ENCODE data around the gene SLC4A9. TPM values are rescaled to one million over a fixed set of nuclear protein-coding genes. Genes with fewer than 3 reads are reported as not detected.

SLC4A9 gene
- total RNA-seq, 1 donor from 2014 or later, result 0.25 TPM

DNA sequence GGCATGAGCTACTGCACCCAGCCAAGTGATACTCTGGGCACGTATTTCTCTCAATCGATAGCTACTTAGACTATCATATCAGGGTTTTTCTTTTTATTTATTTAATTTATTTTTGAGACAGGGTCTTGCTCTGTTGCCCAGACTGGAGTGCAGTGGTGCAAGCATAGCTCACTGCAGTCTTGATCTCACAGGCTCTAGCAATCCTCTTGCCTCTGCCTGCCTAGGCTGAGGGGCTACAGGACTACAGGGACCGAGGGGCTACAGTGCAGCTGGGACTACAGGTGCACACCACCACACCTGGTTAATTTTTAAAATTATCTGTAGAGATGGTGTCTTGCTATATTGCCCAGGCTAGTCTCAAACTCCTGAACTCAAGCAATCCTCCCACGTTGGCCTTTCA, 21.4 kb downstream of the SLC4A9 start:
- TF ChIP-seq POLR2AphosphoS5 (IDR thresholded peaks at IDR 0.05; ENCODE audit: insufficient read depth in 1 of 2, low read depth in 1 of 2) (no peak), POLR2A (IDR thresholded peaks at IDR 0.05) (no peak), CTCF (IDR thresholded peaks at IDR 0.05) (no peak)
- H3K4me1 ChIP-seq, result no peaks in the 10 kb centered on the region
- H3K27me3 ChIP-seq, result no peaks in the 10 kb centered on the region
- no peak overlapping the region for H3K27ac ChIP-seq
- H3K9me3 ChIP-seq, result no peaks in the 10 kb centered on the region
- no peak for DNase-seq (ENCODE audit: extremely low spot score in 2 of 2)
- intact Hi-C loops (cut with DNase I), result no loop called here
- no peak overlapping the region for H3K4me3 ChIP-seq
- H3K36me3 ChIP-seq, result no peaks in the 10 kb centered on the region

DNA sequence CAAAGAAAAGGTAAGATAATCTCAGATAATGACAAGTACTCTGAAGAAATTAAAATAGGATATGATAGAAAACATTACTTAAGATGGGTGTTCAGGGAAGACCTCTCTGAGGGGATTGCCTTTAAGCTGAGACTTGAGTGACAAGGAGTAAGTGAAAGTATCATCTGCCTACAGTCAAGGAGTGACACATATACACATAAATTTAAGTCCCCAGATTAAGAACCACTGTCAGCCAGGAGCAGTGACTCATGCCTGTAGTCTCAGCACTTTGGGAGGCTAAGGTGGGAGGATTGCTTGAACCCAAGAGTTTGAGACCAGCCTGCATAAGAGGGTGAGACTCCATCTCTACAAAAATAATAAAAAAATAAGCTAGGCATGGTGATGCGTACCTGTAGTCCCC, 22.0 kb downstream of the SLC4A9 start:
- Histone ChIP-seq H3K9me3 (no peaks in the 10 kb centered on the region), H3K27ac (no peak overlapping the region), H3K36me3 (no peaks in the 10 kb centered on the region), H3K4me3 (no peak overlapping the region), H3K27me3 (no peaks in the 10 kb centered on the region), H3K4me1 (no peaks in the 10 kb centered on the region)
- TF ChIP-seq POLR2A (IDR thresholded peaks at IDR 0.05) (no peak), POLR2AphosphoS5 (IDR thresholded peaks at IDR 0.05; ENCODE audit: insufficient read depth in 1 of 2, low read depth in 1 of 2) (no peak), CTCF (IDR thresholded peaks at IDR 0.05) (no peak)
- no peak for DNase-seq (ENCODE audit: extremely low spot score in 2 of 2)
- intact Hi-C loops (cut with DNase I), result no loop called here

GRCh38 chr5:140382866-140383265, 22.9 kb downstream of the SLC4A9 start:
- Histone ChIP-seq H3K4me3 (no peak overlapping the region), H3K9me3 (no peaks in the 10 kb centered on the region), H3K27me3 (no peaks in the 10 kb centered on the region), H3K36me3 (no peaks in the 10 kb centered on the region), H3K4me1 (no peaks in the 10 kb centered on the region), H3K27ac (no peak overlapping the region)
- TF ChIP-seq CTCF (IDR thresholded peaks at IDR 0.05), result no peak
- TF ChIP-seq POLR2A (IDR thresholded peaks at IDR 0.05), result no peak
- TF ChIP-seq POLR2AphosphoS5 (IDR thresholded peaks at IDR 0.05; ENCODE audit: insufficient read depth in 1 of 2, low read depth in 1 of 2), result no peak
- DNase-seq (ENCODE audit: extremely low spot score in 2 of 2), result no peak
- intact Hi-C loops (cut with DNase I), result no loop called here

GRCh38 chr5:140383300-140383699, 23.3 kb downstream of the SLC4A9 start:
- no peak for TF ChIP-seq POLR2AphosphoS5 (IDR thresholded peaks at IDR 0.05; ENCODE audit: insufficient read depth in 1 of 2, low read depth in 1 of 2)
- no peak for TF ChIP-seq CTCF (IDR thresholded peaks at IDR 0.05)
- TF ChIP-seq POLR2A (IDR thresholded peaks at IDR 0.05), result no peak
- no peaks in the 10 kb centered on the region for H3K27me3 ChIP-seq
- no peak overlapping the region for H3K4me3 ChIP-seq
- H3K36me3 ChIP-seq, result no peaks in the 10 kb centered on the region
- no peak for DNase-seq (ENCODE audit: extremely low spot score in 2 of 2)
- no peak overlapping the region for H3K27ac ChIP-seq
- H3K4me1 ChIP-seq, result no peaks in the 10 kb centered on the region
- H3K9me3 ChIP-seq, result no peaks in the 10 kb centered on the region
- intact Hi-C loops (cut with DNase I), result no loop called here

- no peak overlapping the region for H3K27ac ChIP-seq
- H3K9me3 ChIP-seq, result no peaks in the 10 kb centered on the region
- H3K27me3 ChIP-seq, result no peaks in the 10 kb centered on the region
- no peaks in the 10 kb centered on the region for H3K36me3 ChIP-seq
- no peak for DNase-seq (ENCODE audit: extremely low spot score in 2 of 2)
- H3K4me3 ChIP-seq, result no peak overlapping the region
- intact Hi-C loops (cut with DNase I), result no loop called here
- no peaks in the 10 kb centered on the region for H3K4me1 ChIP-seq
- TF ChIP-seq POLR2A (IDR thresholded peaks at IDR 0.05) (no peak), CTCF (IDR thresholded peaks at IDR 0.05) (no peak), POLR2AphosphoS5 (IDR thresholded peaks at IDR 0.05; ENCODE audit: insufficient read depth in 1 of 2, low read depth in 1 of 2) (no peak)
These were observed 28.1 kb downstream of the SLC4A9 start for GRCh38 chr5:140388052-140388451.

All from vagina (tissue), 2 donors.